Uterus (tissue), 2 donors: ENCODE results near the gene KMT2D.

Experiments used
- CTCF ChIP-seq, 4 experiments: fragments of 200-600 bp in 2 of 4; fragments of 450-650 bp in 2 of 4; sonication (generic) in 2 of 4; IDR thresholded peaks; one replicate each; pipeline ENCODE4 v1.5.1; 2016 to 2019; ENCODE audit warnings: antibody characterized with exemption in 4 of 4, mild to moderate bottlenecking in 2 of 4, moderate library complexity in 1 of 4
- POLR2A ChIP-seq, 2 donors: fragments of 450-650 bp; IDR thresholded peaks; one replicate each; pipeline ENCODE4 v1.6.1; 2016; ENCODE audit warnings: antibody characterized with exemption in 2 of 2, mild to moderate bottlenecking in 1 of 2, moderate library complexity in 1 of 2

DNA sequence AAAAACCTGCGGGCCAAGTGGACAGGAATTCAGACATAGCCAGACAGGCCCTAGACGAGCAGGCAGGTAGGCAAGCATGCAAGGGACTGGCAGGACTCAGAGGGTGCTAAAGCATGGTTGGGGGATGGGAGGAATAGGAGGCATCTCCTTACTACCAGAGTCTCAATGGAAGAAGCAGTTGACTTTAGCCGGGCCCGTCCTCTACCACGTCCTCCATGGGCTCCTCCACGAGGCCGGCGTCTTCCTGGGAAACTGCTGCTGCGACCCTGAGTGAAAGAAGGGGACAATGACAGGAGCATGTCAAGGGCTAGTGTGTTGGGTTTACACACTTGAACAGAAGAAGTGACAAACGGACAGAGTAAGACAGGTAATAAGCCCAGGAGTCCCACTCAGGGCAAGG lies 11.6 kb downstream of the KMT2D start:
- TF ChIP-seq CTCF (IDR thresholded peaks at IDR 0.05) (no peak), POLR2A (IDR thresholded peaks at IDR 0.05) (no peak)
